Uterus (tissue), 2 donors: ENCODE data around the gene CERS4.

Experiments used
- POLR2A ChIP-seq, 2 donors: fragments of 450-650 bp; IDR thresholded peaks; one replicate each; pipeline ENCODE4 v1.6.1; 2016; ENCODE audit warnings: antibody characterized with exemption in 2 of 2, mild to moderate bottlenecking in 1 of 2, moderate library complexity in 1 of 2
- TF ChIP-seq, protein P1 (sequence below), 4 experiments: fragments of 200-600 bp in 2 of 4; fragments of 450-650 bp in 2 of 4; sonication (generic) in 2 of 4; IDR thresholded peaks; one replicate each; pipeline ENCODE4 v1.5.1; 2016 to 2019; ENCODE audit warnings: antibody characterized with exemption in 4 of 4, mild to moderate bottlenecking in 2 of 4, moderate library complexity in 1 of 4

- TF ChIP-seq, protein P1, sequence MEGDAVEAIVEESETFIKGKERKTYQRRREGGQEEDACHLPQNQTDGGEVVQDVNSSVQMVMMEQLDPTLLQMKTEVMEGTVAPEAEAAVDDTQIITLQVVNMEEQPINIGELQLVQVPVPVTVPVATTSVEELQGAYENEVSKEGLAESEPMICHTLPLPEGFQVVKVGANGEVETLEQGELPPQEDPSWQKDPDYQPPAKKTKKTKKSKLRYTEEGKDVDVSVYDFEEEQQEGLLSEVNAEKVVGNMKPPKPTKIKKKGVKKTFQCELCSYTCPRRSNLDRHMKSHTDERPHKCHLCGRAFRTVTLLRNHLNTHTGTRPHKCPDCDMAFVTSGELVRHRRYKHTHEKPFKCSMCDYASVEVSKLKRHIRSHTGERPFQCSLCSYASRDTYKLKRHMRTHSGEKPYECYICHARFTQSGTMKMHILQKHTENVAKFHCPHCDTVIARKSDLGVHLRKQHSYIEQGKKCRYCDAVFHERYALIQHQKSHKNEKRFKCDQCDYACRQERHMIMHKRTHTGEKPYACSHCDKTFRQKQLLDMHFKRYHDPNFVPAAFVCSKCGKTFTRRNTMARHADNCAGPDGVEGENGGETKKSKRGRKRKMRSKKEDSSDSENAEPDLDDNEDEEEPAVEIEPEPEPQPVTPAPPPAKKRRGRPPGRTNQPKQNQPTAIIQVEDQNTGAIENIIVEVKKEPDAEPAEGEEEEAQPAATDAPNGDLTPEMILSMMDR (IDR thresholded peaks at IDR 0.05): no peak
- TF ChIP-seq POLR2A (IDR thresholded peaks at IDR 0.05): no peak
Measured at GRCh38 chr19:8180018-8180417, 29.2 kb upstream of the CERS4 start.
